GM21717 (cell line): ENCODE results near the gene BTG1.
A peak's percentile ranks its signal among the peaks of the same experiment; 100 is the strongest.
"Not testable (repeated sequence)": the region's sequence is repeated elsewhere in the genome, so short reads cannot be mapped to it uniquely, and the experiment has no call there.

ENCODE experiments used
- ATAC-seq: cut with Tn5 transposase; IDR thresholded peaks from one replicate; pipeline ENCODE4 v1.9.1; 2021; ENCODE audit warnings: mild to moderate bottlenecking, moderate library complexity; ENCODE audit not compliant: unreplicated experiment

The BTG1 gene

DNA sequence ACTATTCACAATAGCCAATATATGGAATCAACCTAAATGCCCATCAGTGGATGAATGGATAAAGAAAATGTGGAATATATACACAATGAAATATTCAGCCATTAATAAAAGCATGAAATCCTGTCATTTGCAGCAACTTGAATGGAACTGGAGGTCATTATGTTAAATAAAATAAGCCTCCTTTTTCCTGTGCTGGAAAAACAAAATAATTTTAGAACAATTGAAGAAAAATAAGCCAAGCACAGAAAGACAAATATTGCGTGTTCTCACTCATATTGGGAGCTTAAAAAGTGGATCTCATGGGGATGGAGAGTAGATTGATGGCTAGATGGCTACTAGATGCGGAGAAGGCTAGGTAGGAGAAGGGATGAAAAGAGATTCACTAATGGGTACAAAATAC is 6.3 kb upstream of the BTG1 start:
- ATAC-seq = no peak

DNA sequence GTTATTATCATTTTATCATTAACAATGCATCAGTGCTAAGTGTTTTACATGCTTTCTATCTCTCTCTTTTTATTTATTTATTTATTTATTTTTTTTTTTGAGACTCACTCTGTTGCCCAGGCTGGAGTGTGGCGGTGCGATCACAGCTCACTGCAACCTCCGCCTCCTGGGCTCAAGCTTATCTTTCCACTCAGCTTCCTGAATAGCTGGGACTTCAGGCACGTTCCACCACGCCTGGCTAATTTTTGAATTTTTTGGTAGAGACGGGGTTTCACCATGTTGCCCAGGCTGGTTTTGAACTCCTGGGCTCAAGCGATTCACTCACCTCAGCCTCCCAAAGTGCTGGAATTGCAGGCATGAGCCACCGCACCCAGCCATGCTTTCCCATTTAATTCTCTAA is 3.9 kb upstream of the BTG1 start:
- ATAC-seq = no peak

DNA sequence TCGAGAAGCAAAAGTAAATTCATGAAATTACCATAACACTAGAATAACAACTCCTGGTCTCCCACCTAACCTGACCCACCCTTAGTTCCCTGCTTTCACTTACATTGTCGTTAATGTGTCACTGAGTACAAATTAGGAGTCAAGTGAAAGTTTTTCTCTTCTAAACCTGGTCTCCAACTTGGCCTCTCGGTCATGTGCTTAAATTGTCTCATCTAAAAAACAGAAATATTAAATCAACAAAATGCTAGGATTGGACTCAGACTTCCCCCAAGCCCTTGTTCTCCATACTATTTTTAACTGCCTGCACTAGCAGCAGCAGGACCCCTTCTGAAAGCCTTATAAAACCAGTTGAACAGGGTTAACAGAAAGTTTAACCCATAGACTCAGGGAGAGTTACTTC is 1.8 kb upstream of the BTG1 start:
- no peak for ATAC-seq

DNA sequence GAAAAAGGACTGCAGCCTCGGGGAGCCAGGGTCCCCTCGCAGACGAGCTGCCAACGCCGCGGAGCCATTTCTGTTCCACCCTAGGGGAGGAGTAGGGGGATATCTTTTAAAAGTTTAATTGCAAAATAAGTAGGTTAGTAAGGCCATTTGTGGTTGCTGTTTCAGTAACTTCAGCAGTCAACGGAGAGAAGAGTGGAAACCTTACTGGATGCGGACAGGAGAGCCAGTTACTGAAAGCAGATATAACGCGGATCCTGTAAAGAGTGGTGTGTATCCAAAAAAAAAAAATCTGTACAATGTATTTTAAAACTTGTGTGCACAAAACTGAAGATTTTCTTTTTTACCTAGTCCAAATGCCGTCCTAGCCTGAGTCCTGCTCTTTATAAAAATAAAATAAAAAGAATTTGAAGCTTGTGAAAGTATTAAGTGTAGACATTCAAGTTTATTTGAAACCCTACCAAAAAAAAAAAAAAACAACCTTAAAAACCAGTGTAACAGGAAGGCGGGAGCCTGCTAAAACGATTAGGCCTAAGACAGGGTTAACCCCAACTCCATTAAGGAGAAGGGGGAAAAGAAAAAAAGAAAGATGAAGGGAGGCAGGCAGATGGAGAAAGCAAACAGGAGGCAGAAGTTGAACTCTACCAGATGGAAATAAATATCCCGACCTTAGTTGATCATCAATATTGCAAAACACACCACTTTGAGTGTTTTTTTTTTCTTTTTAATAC is 1.0 kb upstream of the BTG1 start:
- ATAC-seq = no peak

DNA sequence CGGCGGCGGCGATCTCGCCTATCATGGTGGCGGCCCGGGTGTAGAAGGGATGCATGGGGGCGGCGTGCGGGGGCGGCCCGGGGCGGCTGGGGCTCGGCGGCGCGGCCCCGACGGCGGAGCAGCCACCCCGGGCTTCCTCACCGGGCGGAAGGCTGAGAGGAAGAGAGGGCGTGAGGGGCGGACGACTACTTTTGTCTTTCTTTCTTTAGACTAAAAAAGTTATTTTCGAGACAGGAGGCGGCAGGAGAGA is 240 bp downstream of the BTG1 start:
- ATAC-seq = peak; percentile 7

DNA sequence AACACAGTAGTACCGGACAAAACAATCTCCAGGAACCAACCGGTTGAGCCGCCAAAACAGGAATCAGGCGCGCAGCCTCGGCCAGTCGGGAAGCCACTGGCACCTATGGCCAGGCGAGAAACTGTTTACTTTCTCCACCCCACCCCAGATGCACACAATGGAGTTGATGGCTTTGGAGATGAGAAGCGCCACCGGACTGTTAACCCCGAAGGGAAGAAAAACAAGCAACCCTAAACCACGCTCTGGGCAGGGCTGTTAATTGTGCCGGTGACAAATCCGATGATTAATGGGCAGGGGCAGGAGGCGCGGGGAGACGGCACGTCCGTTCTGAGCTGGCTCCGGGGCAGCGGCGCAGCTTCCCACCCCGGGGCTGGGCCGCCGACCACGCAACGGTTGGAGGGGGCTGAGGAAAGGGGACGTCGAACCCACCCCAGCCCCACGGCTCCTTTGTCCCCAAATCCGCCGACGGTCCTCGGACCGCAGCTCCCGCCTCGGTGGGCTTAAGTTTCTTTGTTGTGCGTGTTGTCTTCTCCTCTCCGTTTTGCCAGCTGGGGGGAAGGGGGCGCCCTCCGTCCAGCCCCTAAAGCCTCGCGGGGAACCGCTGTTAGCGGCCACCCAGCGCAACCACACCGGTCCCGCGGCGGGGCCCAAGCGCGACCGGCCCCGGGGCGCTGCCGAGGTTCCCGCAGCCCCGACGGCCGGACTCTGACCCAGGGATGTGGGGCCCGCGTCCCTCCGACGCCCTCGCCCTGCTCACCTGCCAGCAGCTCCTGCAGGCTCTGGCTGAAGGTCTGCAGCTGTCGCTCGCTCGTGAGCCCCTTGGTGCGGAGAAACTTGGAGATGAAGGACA is 790 bp downstream of the BTG1 start:
- ATAC-seq = no peak

DNA sequence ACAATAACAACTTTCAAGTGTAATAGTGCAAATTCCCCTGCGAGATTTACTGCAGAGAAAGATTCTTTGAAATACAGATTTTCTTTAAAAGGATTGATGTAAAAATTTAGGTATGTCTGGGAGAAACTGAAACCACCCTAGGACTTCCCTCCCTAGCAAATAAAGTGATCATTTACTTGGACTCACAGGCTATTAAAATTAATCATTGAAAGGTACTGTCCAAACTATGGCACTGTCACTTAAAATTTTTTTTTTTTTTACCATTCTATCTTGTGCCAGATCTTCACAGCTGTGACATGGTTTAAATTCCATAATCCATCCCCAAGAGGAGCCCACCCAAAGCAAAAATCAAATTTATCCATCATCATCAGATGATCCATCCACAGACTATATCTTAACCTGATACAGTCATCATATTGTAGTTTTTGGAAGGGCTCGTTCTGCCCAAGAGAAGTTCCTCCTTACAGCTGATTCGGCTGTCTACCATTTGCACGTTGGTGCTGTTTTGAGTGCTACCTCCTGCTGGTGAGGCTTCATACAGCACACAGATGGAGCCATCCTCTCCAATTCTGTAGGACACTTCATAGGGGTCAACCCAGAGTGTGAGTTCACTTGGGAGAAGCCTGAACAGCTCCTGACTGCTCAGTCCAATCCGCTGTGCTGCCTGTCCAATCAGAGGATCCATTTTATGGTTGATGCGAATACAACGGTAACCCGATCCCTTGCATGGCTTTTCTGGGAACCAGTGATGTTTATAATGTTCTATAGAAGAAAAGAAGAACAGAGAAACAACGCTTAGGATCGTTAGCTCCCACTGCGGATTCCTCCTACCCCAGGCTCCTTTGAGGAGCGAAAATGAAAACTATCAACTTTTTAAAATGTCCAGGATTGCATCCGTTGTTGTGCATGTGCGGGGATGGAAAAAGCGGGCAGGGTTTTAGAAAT is 1.7 kb downstream of the BTG1 start:
- no peak for ATAC-seq

DNA sequence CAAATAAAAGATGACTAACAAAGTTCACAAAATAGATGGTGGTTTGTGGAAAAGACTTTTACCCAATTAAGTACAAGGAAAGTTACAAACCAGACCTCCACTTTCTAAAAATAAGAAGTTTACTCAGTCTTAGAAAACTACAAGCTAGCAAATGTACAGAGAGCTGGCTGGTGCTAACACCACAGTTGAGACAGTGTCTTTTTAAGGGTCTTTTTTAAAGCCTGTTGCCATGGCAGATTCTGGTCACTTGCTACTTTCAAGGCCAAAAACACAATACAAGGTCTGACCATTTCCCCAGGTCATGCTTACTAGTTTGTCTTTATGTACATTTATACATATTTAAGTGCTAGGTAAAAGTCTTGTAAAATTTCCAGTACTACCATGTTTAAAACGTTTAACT is 2.4 kb downstream of the BTG1 start:
- no peak for ATAC-seq

DNA sequence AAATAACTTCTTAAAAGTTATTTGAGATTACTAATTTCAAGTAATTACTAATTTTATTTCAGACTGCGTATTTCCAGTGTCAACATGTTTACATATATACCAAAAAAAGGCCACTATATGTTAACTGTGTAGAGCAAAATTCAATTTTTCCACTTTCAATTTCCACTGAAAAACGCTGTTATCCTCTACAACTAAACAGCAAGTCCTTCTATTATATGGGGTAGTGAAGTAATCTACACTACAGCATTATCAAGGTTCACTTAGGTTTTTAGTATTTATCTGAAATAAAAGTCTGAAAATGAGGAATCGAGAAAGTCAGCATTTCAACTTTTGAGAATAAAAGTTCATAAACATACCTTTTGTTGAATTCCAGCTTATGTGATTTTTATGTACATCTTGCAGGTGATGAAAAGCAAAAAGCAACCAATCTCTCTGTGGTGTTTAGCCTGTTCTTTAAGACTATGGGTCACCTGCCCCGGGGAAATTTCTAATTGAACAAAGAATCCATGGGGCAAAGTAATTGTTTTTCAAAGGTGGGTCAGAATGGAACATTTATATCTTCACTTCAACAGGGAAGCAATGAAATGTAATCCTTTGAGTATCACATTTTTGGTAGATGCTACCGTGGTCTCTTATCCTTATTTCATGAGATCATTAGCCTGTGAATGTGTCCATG is 3.3 kb downstream of the BTG1 start:
- ATAC-seq = no peak

DNA sequence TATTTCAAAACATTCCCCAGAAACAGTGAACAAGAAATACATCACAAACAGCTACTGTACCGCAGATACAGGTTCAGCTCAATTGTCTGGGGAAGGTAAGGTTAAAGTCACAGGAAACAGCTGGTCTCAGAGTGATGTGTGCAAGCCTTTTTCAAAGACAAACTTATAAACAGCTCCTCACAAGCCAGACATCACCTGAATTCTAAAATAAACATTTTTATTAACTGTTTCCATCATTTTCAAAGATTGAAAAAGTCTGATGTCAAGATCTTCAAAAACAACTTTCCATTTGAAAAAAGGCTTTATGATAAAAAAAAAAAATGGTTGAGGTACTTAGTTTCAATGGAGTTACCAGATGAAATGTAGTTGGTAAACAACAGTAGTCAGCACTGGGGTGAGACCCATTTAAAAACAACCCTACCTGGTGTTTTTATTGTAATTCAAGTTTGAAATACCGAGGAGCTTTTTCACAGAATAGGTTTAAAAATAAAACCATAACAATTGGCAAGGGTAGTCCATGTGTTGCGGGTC is 4.0 kb downstream of the BTG1 start:
- no peak for ATAC-seq

DNA sequence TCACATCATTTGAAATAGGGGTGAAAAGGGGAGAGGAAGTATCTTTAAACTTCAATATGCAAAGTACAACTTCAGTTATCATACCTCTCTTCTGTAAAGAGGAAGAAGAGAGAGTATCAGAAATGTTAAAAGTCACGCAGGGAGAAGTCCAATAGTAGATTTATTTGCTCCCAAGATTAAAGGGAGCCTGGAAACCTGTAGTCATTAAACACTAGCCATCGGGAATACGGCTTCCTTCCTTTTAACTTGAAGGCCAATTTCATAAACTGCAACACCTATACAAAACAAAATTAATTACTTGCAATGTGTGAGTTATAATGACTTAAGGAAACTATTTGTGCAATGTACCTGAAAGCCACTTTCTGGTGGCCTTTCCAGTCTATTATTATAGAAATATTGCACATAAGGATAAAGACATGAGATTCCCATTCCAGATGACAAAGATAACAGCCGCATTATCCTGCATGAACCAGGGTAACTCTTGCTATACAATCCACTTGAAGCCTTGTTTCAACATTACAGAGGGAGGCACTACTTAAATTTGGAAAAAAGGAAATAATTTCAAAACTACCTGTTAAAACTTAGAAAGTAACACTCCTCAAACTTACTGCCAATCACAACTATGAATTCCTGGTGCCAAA is 4.6 kb downstream of the BTG1 start:
- ATAC-seq = no peak

DNA sequence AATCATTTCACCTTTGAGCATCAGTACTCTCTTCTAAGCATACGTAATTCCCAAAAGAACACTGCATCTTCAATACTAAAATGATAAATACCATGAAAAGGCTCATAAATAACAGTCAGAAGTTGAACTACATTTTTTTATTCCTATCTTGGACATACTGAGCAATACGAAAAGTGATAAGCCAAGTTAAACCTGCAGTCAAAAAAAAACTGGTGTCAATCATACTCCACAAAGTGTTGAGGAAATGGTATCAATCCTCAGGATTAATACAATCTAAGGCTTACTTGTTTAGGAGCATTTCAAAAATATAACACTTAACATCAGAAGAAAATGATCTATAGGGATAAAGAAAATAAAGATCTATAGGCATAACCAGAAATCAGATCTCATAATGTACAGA is 5.5 kb downstream of the BTG1 start:
- no peak for ATAC-seq

DNA sequence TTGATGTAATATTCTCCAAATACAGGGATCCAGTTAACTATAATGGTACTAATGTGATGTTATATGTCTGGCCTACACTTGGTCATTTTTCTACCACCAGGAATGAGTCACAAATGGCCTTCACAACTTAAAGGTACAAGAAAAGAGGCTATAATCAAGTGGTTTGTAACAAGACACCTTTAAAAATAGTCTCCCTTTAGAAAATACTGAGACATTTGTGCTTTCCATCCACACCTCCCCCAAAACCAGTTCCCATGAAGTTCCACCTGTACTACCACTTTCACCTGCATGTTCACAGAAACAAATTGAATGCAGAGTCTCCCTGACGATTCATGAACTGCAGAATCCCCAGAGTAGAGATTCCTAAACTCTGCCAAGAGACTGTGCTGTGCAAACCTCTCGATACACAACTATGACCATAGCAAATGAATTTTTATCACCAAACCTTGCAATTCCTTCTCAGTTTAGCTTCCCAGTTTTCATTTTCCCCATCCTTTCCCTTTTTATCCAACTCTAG is 6.0 kb downstream of the BTG1 start:
- no peak for ATAC-seq

DNA sequence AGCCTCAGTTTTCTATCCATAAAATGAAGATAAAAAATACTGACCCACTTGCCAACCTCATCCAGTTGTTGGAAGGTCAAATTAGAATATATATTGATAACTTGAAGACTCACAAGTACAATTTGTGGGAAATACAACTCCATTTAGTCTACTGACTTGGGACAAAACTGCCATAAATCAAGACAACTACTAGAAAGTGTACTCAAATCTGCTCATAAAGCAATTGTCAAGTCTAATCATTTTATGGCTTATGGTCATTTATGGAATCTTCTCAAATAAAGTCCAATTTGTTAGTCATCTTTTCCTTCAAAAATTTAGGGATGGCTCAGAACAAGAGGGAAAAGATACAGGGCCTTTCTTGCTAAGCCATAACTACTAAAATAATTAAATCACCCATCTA is 7.0 kb downstream of the BTG1 start:
- no peak for ATAC-seq

DNA sequence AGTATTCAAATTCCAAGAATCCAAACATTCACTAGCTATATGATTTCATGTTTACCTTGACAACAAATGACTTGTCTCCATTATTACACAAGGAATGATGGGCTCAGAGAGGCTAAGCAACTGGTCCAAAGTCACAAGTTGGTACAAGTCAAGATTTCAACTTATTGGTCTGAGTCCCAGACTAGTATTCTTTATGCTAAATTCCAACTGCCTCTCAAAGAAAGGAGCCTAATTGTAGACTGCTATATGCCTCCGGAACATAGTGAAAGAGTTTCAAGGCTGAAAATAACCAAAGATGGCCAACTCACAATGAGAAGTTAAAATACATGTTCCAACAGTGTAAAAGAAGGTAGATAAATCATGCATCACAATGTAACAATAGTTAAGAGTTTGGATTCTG is 7.5 kb downstream of the BTG1 start:
- ATAC-seq = no peak

DNA sequence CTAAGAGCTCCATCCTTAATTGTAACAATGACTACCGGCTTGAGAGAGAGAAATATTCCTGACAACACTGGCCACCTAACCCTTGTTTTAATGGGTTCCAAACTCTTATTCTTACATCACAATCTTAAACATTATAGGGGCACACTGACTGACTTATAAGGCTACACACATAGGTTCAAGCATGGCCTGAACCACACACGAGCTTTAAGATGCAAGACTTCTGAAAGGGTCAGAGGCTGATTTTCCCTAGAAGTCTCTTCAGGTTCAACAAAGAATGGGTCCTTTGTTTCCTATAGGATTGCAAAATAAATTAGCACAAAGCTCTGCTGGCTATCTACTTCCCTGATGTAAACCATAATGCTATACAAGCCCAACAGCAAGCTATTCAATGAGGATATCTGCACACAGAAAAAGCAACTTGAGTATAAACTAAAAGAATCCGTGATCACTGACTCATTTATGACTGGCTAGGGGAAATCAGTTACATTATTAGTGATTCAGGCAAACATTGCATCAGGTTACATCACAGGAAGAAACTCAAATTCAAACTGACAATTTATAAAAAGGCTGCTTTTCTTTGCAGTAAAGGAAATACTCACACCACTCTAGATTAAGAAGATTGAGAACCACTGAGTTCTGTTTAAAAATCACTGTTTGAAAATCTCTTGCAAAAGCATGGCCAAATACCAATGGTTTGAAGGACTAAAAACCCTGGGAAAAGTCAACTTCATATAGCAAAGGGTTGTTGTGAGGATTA is 8.5 kb downstream of the BTG1 start:
- ATAC-seq = no peak

DNA sequence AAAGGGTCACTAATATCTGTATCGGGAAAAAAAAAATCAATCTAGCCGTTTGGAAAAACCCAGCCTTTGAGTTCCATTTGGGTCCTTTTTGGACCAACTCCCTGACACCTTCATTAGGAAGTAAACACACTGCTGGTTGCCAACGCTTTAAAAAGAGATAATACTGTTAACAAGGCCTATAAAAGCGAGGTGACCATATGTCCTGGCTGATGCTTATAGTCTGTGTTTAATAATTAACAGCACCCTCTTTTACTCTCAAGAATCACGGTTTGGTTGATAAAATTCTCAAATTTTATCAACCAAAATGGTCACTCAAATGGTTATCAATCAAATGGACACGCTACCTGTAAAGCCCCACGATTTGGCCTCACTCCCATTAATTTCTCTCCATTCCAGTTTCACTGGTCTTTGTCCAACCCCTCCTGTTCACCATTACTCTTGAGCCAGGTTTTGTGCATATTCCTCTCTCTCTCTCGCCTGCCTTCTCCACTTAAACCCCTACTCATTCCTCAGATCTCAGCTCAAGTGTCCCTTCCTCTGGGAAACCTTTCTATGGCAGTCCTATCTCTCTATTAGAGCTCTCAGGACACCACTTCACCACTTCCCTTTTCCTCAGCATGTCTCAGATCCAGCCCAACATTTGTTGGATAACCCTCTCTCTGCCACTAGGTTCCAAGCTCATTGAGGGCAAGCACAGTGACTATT is 9.5 kb downstream of the BTG1 start:
- no peak for ATAC-seq

DNA sequence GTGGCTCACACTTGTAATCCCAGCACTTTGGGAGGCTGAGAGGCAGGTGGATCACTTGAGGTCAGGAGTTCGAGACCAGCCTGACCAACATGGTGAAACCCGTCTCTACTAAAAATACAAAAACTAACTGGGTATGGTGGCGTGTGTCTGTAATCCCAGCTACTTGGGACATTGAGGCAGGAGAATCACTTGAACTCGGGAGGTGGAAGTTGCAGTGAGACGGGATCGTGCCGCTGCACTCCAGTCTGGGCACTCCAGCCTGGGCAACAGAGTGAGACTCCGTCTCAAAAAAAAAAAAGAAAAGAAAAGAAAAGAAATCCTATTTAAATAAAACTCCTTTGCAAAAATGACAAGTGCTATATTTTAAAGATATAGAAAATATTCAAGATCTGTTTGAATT is 10.1 kb downstream of the BTG1 start:
- ATAC-seq = not testable (repeated sequence)
